K562 (cell line): ENCODE measurements around the gene CLUH. TPM values are rescaled to one million over a fixed set of nuclear protein-coding genes. Genes with fewer than 3 reads are reported as not detected.
A peak's percentile ranks its signal among the peaks of the same experiment; 100 is the strongest.

Experiments used
- ATAC-seq: fragments of 200-7000 bp; cut with Tn5 transposase; 3 replicates; pipeline ENCODE4 v1.9.1; 2020; ENCODE audit warnings: moderate library complexity
- BruUV-seq: library from RNA; stranded (reverse); fragments of 400-500 nt; replicated peaks from 2 replicates; lab custom pipeline; 2021; lab: Mats Ljungman, UMichigan
- CTCF ChIA-PET: fragments of 300-600 bp; formaldehyde crosslinking; extraction: SDS; loops from one replicate; lab custom pipeline; 2021; ENCODE audit warnings: low intra/inter-chr PET ratio; lab: Yijun Ruan, JAX
- POLR2A ChIA-PET: fragments of 300-600, 350-650 bp; sonication (Branson Sonifier 250); formaldehyde crosslinking; extraction: SDS; loops from one replicate; lab custom pipeline; 2021; ENCODE audit warnings: antibody characterized with exemption, inconsistent platforms; lab: Yijun Ruan, JAX
- DNase-seq, 4 experiments: peaks; one replicate each; pipeline versions ENCODE4 v3.0.0 to v3.0.0-alpha.2; 2011 to 2018; ENCODE audit warnings: low spot score in 3 of 4, mixed read lengths in 3 of 4; ENCODE audit errors: extremely low read depth in 1 of 4
- FAIRE-seq: peaks from 2 replicates; lab custom pipeline; 2011; peaks lifted over from hg19 to GRCh38; lab: Jason Lieb, UNC
- H2AFZ ChIP-seq: 2 replicates; pipeline ENCODE4 v1.6.0; 2011; ENCODE audit warnings: low read depth, low read length, control low read depth, inconsistent platforms
- H3K27ac ChIP-seq: fragments of 200-600 bp; 3 replicates; pipeline ENCODE4 v1.8.0; 2011; ENCODE audit warnings: low read depth, mild to moderate bottlenecking, control low read depth, inconsistent platforms, low read length, moderate library complexity, mixed read lengths; ENCODE audit errors: extremely low read depth
- H3K27me3 ChIP-seq, 2 experiments: fragments of 300-600 bp in 1 of 2; 2 replicates in 1 of 2; 3 replicates in 1 of 2; pipeline versions ENCODE4 v1.6.0 to v1.8.0; 2011; ENCODE audit warnings: inconsistent platforms in 2 of 2, low read length in 2 of 2, mild to moderate bottlenecking in 1 of 2, mixed read lengths in 1 of 2, moderate library complexity in 1 of 2; ENCODE audit not compliant: control insufficient read depth in 2 of 2, insufficient read depth in 2 of 2
- H3K36me3 ChIP-seq: fragments of 300-600 bp; 3 replicates; pipeline ENCODE4 v1.8.0; 2011; ENCODE audit warnings: mild to moderate bottlenecking, low read length, inconsistent platforms; ENCODE audit not compliant: control insufficient read depth, insufficient read depth
- H3K4me1 ChIP-seq, 2 experiments: fragments of 200-600 bp in 1 of 2; replicated peaks in 1 of 2; 2 replicates in 1 of 2; 3 replicates in 1 of 2; pipeline versions ENCODE4 v1.5.1 to v1.8.0; 2011; ENCODE audit warnings: inconsistent platforms in 2 of 2, low read length in 2 of 2, mild to moderate bottlenecking in 1 of 2, mixed read lengths in 1 of 2, moderate library complexity in 1 of 2; ENCODE audit not compliant: control insufficient read depth in 2 of 2, insufficient read depth in 2 of 2
- H3K4me2 ChIP-seq: 2 replicates; pipeline ENCODE4 v1.6.1; 2011; ENCODE audit warnings: low read length, control low read depth, inconsistent platforms, mixed read lengths; ENCODE audit not compliant: insufficient read depth
- H3K4me3 ChIP-seq: fragments of 200-600 bp; sonication (generic), shearing (Covaris generic); 2 replicates; pipeline ENCODE4 v1.5.1; 2016; ENCODE audit warnings: control low read depth, inconsistent platforms
- H3K79me2 ChIP-seq: fragments of 200-600 bp; 3 replicates; pipeline ENCODE4 v1.8.0; 2011; ENCODE audit warnings: low read length, inconsistent platforms; ENCODE audit not compliant: control insufficient read depth, insufficient read depth
- H3K9ac ChIP-seq, 2 experiments: 2 replicates each; pipeline versions ENCODE4 v1.6.0 to v1.6.1; 2011; ENCODE audit warnings: low read depth in 2 of 2, low read length in 2 of 2, control low read depth in 1 of 2, inconsistent platforms in 1 of 2, mild to moderate bottlenecking in 1 of 2, mixed read lengths in 1 of 2; ENCODE audit not compliant: insufficient read depth in 1 of 2
- H3K9me1 ChIP-seq: one replicate; pipeline ENCODE4 v1.6.0; 2011; ENCODE audit warnings: inconsistent platforms, mild to moderate bottlenecking, low read length, moderate library complexity; ENCODE audit not compliant: control insufficient read depth, insufficient read depth
- H3K9me3 ChIP-seq: replicated peaks from 2 replicates; pipeline ENCODE4 v1.5.1; 2011; ENCODE audit warnings: low read depth, low read length, inconsistent platforms; ENCODE audit not compliant: control insufficient read depth, insufficient read depth
- H4K20me1 ChIP-seq: replicated peaks from 2 replicates; pipeline ENCODE4 v1.6.1; 2011; ENCODE audit warnings: low read length, inconsistent platforms, mixed read lengths; ENCODE audit not compliant: control insufficient read depth, insufficient read depth
- CCAR2 ChIP-seq: fragments of 200-400 bp; formaldehyde crosslinking; IDR thresholded peaks from 2 replicates; pipeline ENCODE4 v1.6.1; 2017; ENCODE audit warnings: mild to moderate bottlenecking, low read depth, low read length
- POLR2A ChIP-seq: fragments of 450-650 bp; conservative IDR thresholded peaks from 2 replicates; pipeline ENCODE4 v1.6.1; 2016
- POLR2G ChIP-seq: fragments of 200-400 bp; formaldehyde crosslinking; IDR thresholded peaks from 2 replicates; pipeline ENCODE4 v1.6.1; 2017; ENCODE audit warnings: low read depth, mild to moderate bottlenecking, antibody characterized with exemption, low read length, moderate library complexity
- SRF ChIP-seq, 2 experiments: fragments of 250-450, 450-650 bp in 1 of 2; sonication (Bioruptor Pico) in 1 of 2; sonication (generic) in 1 of 2; formaldehyde crosslinking; IDR thresholded peaks; 2 replicates each; pipeline versions ENCODE4 v1.5.0 to v1.5.1; 2020 to 2022; ENCODE audit warnings: mild to moderate bottlenecking in 1 of 2, missing genetic modification reagents in 1 of 2
- ZNF780A ChIP-seq: fragments of 250-450 bp; sonication (Bioruptor Pico); IDR thresholded peaks from 2 replicates; pipeline ENCODE4 v1.5.0; 2021; ENCODE audit warnings: mild to moderate bottlenecking
- WGBS: fragments of 100-300 bp; shearing (Covaris generic); methylation state at CpG from one replicate; pipeline ENCODE4 v1.1.6; 2016; ENCODE audit warnings: low coverage, mixed read lengths; ENCODE audit not compliant: insufficient coverage; ENCODE audit errors: missing lambda C conversion rate; 5-methylcytosine and 5-hydroxymethylcytosine counted together
- in situ Hi-C: fragments of 300-500 bp; cut with MboI; formaldehyde crosslinking; loops from 4 replicates; pipeline ENCODE4 v1.15.0; 2018; ENCODE audit warnings: inconsistent platforms, mixed read lengths
- intact Hi-C: fragments of 100-400 bp; cut with micrococcal nuclease; formaldehyde crosslinking; loops from 2 replicates; pipeline ENCODE4 v1.14.2; 2022
- polyA plus RNA-seq, 8 experiments: library from polyadenylated mRNA; depleted of rRNA in 4 of 8; stranded (reverse) in 5 of 8; unstranded in 3 of 8; fragments of >200 nt; fragmentation: Nextera tagmentation in 2 of 8; fragmentation: Illumina TruSeq in 1 of 8; extraction: Ambion mirVana in 2 of 8; extraction: Trizol in 1 of 8; gene quantifications; 2 replicates each; pipeline versions ENCODE4 v1.2.1 to v1.2.3, GENCODE V29; 2011 to 2014; ENCODE audit warnings: inconsistent platforms in 1 of 8, missing spikeins in 1 of 8
- total RNA-seq, 7 experiments: library from RNA; depleted of rRNA in 6 of 7; stranded (reverse); fragments of >200 nt in 6 of 7; fragmentation: Illumina TruSeq in 2 of 7; extraction: Trizol in 2 of 7; gene quantifications; 2 replicates each; pipeline versions ENCODE4 v1.2.1 to v1.2.3, GENCODE V29; 2011 to 2021; ENCODE audit warnings: low replicate concordance in 1 of 7

Gene CLUH
- total and polyA plus RNA-seq, 9 of the 15 experiments (the other 6 are each of a cell fraction or from before 2014, with no cell fraction given) = 0.21 to 140 (median 33.2) TPM

DNA sequence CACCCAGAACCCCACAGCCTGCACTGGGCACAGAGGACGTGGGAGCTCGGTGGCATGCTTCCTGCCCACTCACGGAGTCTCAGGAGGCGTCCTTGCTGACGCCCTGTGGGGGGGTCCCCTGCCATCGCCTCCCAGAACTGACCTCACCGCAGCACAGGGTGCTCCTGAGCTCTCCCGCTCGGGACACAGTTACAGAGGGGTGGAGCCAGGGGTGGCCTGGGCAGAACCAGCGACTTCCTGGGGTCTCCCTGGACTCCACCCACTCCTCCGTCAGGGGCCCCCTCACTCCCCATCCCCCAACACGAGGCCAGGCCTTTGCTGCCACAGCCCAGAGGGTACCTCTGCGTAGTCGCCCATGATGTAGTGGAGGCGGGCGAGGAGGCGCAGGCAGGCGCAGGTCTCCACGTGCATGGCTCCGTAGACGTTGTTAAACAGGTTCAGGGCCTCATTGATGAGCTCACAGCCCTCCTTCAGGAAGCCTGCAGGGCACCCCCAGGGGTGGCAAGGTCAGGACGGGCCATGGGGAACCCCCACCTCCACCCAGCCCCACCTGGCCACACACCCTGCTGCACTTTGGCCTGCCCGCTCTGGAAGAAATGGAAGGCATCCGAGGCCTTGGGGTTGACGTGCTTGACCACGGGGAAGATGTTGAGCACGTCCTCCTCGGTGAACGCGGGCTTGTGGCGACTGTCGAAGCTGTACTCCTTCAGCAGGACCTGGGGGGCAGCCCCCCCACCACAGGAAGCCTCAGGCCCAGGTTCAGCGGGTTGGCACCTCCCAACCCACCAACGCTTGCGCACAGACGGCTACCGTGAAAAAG lies 17.8 kb downstream of the CLUH start:
- no peak for ATAC-seq
- H3K4me2 ChIP-seq = no peak overlapping the region
- TF ChIP-seq POLR2A = 0 out of 2 replicates have a peak, but pooled peaks have one; percentile 20
- no peak for TF ChIP-seq ZNF780A
- TF ChIP-seq POLR2G = peak; percentile 17; the same call in 1 of the 2 replicates
- TF ChIP-seq SRF (CRISPR knock-in tag; IDR thresholded peaks at IDR 0.05) = no peak
- TF ChIP-seq, all 486 proteins: peak for 2
- Histone ChIP-seq H3K36me3 (peaks cover 84% of the 10 kb centered on the region; the same call in 1 of the 3 replicates), H3K4me3 (no peak overlapping the region), H3K4me1 (peaks cover 0 to 52% of the 10 kb centered on the region in 2 experiments; a peak in 2 of 5 replicates), H3K9me1 (no peaks in the 10 kb centered on the region), H4K20me1 (no peaks in the 10 kb centered on the region), H3K27ac (no peak overlapping the region), H2AFZ (no peak overlapping the region), H3K79me2 (no peaks in the 10 kb centered on the region), H3K9me3 (no peaks in the 10 kb centered on the region), H3K9ac (no peak overlapping the region), H3K27me3 (no peaks in the 10 kb centered on the region)
- 96% methylated on average over 21 of the region's 37 CpGs for WGBS
- BruUV-seq = no TSS peak
- no peak for FAIRE-seq
- DNase-seq = peak in 2 of 4 experiments; percentile 2 to 10
- POLR2A ChIA-PET = interaction anchor here (0.6 to 1.1 kb wide), 3 partner anchors 8 to 98 kb away, joined by 3 to 4 read pairs (median 3); no protein-coding TSS in a partner anchor
- intact Hi-C loops = no loop called here
- CTCF ChIA-PET = no interaction called here
- in situ Hi-C loops = no loop called here

DNA sequence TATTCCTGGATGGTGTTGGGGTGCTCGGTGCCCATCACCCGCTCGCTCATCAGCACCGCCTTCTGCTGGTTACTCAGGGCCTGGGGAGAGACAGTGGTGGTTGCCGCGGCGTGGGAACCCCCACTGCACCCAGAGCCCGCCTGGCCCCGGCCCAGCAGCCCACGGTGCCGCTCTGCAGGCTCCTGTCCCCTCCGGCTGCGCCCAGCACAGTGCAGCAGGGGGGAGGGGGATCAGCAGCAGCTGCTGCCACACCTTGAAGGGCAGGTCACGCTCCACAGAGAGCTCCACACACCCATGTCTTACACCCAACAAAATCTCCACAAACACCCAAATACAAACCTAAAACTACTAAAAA lies 18.8 kb downstream of the CLUH start:
- Histone ChIP-seq H3K4me2 (no peak overlapping the region), H3K79me2 (no peaks in the 10 kb centered on the region), H3K27me3 (no peaks in the 10 kb centered on the region), H3K4me1 (peaks cover 0 to 53% of the 10 kb centered on the region in 2 experiments; a peak in 2 of 5 replicates), H3K4me3 (no peak overlapping the region), H3K9me1 (no peaks in the 10 kb centered on the region), H3K36me3 (peaks cover 77% of the 10 kb centered on the region; the same call in 1 of the 3 replicates), H3K9ac (no peak overlapping the region), H4K20me1 (no peaks in the 10 kb centered on the region), H3K9me3 (no peaks in the 10 kb centered on the region), H3K27ac (no peak overlapping the region), H2AFZ (no peak overlapping the region)
- ATAC-seq (no peak), DNase-seq (peak in 1 of 4 experiments; percentile 14), FAIRE-seq (no peak)
- ChIA-PET CTCF (no interaction called here), POLR2A (no interaction called here)
- intact Hi-C loops = no loop called here
- BruUV-seq = TSS peak; percentile 20
- in situ Hi-C loops = no loop called here
- no peak for TF ChIP-seq CCAR2
- 100% methylated on average over 2 of the region's 14 CpGs for WGBS
